ENCODE data around the gene TNRC6C.

- no peak for TF ChIP-seq CTCF (conservative IDR thresholded peaks at IDR 0.05)
- TF ChIP-seq ZFX (IDR thresholded peaks at IDR 0.05): no peak
These were observed 37.8 kb downstream of the TNRC6C start for GRCh38 chr17:77996256-77996655.
